Measurements from ENCODE around the gene ASB13. TPM values are rescaled to one million over a fixed set of nuclear protein-coding genes. Genes with fewer than 3 reads are reported as not detected.
A peak's percentile ranks its signal among the peaks of the same experiment; 100 is the strongest.

ASB13 gene
- total and polyA plus RNA-seq, 2 of the 13 experiments (the other 11 are each of a cell fraction or from before 2014, with no cell fraction given), result 9.3 to 15.4 TPM

- peak; percentile 55 for TF ChIP-seq HDAC1 (CRISPR knock-in tag; IDR thresholded peaks at IDR 0.05)
- TF ChIP-seq BCL3 (CRISPR knock-in tag; IDR thresholded peaks at IDR 0.05), result peak; percentile 22; the same call in 1 of the 2 replicates
- peak; percentile 36 for TF ChIP-seq ZNF18 (CRISPR knock-in tag; IDR thresholded peaks at IDR 0.05; ENCODE audit: insufficient replicate concordance)
- TF ChIP-seq ZNF556 (CRISPR knock-in tag; IDR thresholded peaks at IDR 0.05; ENCODE audit: borderline replicate concordance), result no peak
- peak; percentile 85 for TF ChIP-seq UBTF (CRISPR knock-in tag; IDR thresholded peaks at IDR 0.05)
- TF ChIP-seq POLR2A (IDR thresholded peaks at IDR 0.05; ENCODE audit: insufficient read depth in 1 of 2, low read depth in 2 of 2, low read length in 2 of 2), result peak; percentile 46 to 60; a peak in 2 of 4 replicates
- no peak; the same call in 1 of the 2 replicates for TF ChIP-seq HNF4A (CRISPR knock-in tag; IDR thresholded peaks at IDR 0.05)
- no peak for TF ChIP-seq MZF1 (CRISPR knock-in tag; IDR thresholded peaks at IDR 0.05; ENCODE audit: borderline replicate concordance)
- TF ChIP-seq MTERF4 (CRISPR knock-in tag; IDR thresholded peaks at IDR 0.05), result 0 out of 2 replicates have a peak, but pooled peaks have one; percentile 76
These were observed at the start of gene ASB13 (continued) for GRCh38 chr10:5666008-5666840.
